Fibroblast of skin of left quadriceps (primary cell): ENCODE results near the gene MSI1.

ENCODE experiments used
- DNase-seq, 2 experiments: peaks; one replicate each; pipeline ENCODE4 v3.0.0-alpha.2; 2013; ENCODE audit warnings: low read depth in 2 of 2

The MSI1 gene

DNA sequence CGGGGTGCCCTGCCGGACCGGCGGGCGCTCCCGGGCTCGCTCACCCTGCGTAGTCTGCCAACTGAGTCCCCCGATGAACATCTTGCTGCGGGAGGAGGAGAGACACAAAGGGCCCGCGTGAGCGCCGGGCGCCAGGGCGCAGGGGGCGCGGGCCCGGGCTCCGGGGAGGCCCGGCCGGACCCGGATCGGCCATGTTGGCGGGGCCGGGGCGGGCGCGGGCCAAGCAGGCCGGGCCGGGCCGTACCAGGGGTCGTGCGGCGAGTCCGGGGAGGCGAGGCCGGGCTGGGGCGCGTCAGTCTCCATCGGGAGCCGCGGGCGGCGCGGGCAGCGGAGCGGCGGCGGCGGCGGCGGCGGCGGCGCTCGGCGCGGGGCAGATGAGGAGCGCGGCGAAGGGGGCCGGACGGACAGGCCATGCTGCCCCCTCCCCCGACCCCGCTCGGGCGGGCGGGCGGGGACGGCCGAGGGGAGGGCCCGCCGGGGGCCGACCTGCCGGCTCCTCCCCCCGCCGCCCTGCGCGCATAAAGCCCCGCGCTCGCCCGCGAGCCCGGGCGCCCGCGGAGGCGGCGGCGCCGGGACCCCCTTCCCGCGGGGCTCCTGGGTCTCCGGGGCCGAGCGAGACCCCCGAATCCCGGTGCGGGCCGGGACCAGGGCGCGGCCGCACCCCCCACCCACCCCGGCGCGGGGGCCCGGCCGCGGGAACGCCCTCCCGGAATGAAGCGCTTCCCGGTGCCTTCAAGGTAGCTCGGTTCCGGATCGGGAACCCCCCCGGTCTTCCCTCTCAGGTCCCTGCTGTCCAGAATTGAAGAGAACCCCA is at the start of gene MSI1:
TSS of gene MSI1 (minus strand) at position 376 of the 814 bp plus-strand sequence. CDS start at position 303, 73 bp downstream.
- DNase-seq: no peak

GRCh38 chr12:120417917-120418580 is 49.1 kb upstream of the MSI1 start:
- no peak for DNase-seq

DNA sequence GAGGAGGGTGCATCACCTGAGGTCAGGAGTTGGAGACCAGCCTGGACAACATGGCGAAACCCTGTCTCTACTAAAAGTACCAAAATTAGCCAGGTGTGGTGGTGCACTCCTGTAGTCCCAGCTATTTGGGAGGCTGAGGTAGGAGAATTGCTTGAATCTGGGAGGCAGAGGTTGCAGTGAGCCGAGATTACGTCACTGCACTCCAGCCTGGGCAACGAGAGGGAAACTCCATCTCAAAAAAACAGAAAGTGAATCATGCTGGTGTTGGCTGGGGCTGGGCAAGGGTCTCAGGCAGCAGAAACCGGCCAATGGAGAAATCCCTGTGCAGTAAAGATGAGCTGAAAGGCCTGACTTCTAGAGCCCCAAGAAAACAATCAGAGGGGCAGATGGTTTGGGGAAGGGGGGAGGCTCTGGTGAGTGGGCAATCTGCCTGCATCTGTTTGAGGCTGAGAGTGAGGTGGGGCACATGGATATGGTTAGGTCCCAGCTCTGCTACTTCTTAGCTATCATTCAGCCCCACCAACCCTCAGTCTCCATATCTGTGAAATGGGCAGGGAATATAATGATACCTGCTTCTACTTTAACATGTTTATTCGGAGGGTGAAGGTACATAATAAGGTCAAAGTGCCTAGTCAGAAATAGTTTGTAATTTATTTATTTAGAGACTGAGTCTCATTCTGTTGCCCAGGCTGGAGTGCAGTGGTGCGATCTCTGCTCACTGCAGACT is 47.7 kb upstream of the MSI1 start:
- no peak for DNase-seq

- no peak for DNase-seq
Observed at GRCh38 chr12:120413901-120414695, 45.1 kb upstream of the MSI1 start.

- DNase-seq: no peak
Observed at GRCh38 chr12:120412421-120412820, 43.5 kb upstream of the MSI1 start.

DNA sequence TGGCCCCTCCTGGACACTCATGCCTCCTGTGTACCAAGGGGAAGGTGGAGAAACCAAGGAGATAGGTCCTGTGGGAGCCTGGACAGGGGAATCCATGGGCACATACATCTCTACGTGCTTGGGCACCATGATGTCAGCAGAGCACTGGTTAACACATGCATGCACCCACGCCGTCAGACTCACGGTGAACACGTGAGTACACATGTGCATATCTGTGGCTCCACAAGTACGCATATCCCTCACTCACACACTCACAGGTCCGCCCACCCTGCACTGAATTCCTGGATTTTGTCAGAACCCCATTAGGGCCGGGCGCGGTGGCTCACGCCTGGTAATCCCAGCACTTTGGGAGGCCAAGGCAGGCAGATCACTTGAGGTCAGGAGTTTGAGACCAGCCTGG is 39.8 kb upstream of the MSI1 start:
- DNase-seq: no peak

GRCh38 chr12:120406553-120406952 is 37.6 kb upstream of the MSI1 start:
- DNase-seq: no peak

GRCh38 chr12:120406069-120406468 is 37.1 kb upstream of the MSI1 start:
- DNase-seq: no peak

GRCh38 chr12:120404271-120404670 is 35.3 kb upstream of the MSI1 start:
- DNase-seq: no peak

GRCh38 chr12:120403869-120404268 is 34.9 kb upstream of the MSI1 start:
- no peak for DNase-seq

DNA sequence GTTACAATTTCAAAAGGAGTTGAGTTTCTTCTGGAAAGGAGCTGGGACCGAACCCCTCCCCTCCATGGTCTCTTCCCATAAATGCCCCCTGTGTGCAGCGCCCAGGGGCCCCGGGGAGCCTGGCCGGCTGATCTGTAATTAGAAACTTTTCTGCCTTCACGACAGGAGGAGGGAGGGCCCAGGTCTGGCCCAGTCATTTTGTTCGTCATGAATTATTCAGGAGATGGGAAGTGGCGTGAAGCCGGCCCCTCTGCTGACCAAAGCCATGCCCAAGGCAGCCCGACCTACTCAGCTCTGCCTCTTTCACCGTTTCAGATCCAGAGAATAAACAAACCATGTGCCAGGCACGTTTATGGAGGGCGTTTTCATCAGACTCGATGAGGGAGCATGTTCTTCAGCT is 33.3 kb upstream of the MSI1 start:
- DNase-seq: no peak

DNA sequence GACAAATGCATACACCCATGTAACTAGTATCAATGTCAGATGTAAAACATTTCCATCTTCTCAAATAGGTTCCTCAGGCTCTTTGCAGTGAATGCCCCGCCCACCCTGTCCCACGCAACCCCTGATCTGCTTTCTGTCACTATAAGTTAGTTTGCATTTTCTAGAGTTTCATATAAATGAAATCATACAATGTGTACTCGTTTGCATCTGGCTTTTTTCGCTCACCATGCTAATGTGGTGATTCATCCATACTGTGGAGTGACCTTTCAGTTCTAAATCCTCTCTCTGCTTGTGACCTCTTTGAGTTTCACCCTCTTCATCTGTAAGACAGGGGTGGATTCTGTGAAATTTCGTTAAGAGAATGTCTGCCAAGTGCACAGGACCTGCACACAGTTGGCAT is 30.6 kb upstream of the MSI1 start:
- peak; percentile 9 to 10 for DNase-seq

GRCh38 chr12:120397824-120398540 is 29.0 kb upstream of the MSI1 start:
- DNase-seq: no peak

DNA sequence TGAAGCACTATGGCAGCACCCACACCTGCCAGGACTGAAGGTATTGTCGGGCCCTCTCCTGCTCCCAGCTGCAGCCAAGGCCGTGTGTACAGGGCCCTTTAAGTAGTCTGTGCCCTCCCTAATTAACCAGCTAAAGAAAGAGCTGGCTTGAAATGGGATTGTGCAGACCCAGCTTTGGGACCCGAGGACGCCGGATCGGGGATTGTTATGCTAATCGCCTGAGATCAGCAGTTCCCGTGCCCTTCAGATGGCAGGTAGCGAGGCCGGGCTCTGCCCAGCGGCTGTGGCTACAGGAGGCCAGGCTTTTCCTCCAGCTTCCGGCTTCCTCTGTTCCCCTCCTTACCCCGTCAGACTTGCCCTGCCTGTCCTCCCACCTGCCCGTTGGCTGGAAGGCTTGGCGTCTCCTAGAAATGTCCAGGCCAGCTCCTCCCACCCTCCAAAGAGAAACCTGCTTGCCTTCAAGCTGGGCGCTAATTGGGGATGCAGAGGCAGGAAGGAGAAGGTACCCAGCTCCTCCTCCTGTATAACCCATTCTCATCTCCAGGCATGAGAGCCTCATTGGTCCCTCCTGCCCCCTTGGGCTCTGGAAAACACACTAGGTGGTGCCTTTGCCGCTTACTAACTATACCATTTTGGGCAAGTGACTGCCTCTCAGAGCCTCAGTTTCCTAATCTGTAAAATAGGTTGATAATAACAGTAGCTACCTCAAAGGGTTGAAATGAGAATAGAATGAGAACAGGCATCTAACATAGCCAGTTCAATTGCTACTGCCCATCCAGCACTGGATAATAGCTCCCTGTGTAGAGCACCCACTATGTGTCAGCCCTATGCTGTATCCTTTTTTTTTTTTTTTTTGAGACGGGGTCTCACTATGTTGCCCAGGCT is 25.8 kb upstream of the MSI1 start:
- no peak for DNase-seq

GRCh38 chr12:120390540-120391120 is 21.7 kb upstream of the MSI1 start:
- no peak for DNase-seq

DNA sequence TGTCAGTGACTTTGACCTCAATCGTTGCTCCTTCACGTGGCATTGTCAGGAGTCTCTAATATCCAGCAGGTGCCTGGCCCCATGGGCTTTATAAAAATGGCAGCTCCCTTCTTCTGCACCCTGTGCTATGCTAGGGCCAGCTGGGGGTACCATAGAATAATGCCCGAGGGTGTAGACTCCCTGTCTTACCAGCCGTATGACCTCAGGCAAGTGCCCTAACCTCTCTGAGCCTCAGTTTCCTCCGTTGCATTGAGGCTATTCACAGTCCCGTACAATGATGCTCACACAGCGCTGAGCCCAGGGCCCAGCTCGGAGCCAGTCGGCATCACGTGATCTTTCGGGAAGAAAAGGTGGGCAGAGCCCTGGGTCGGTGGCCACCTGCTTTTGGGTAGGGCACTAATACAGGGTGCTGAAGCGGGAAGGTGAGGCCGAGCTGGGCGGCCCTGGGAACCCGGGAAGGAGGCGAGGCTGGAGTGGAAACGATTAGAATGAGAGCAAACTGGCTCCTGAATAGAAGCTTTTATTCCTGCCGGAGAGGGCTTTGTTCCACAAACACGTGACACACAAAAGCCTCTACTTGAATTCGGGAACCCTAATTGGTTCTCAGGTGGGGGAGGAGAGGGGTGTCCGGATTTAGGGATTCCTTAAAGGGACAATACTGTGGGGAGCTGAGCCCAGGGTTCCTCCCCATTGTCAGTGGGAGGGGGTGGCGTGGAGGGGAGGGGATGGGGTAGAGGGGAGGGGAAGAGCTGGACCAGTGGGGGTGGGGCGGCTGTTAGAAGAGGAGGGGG is 19.9 kb upstream of the MSI1 start:
- DNase-seq: no peak

- no peak for DNase-seq
Observed at GRCh38 chr12:120381752-120382419, 12.9 kb upstream of the MSI1 start.

- DNase-seq: no peak
Observed at GRCh38 chr12:120378036-120378435, 9.1 kb upstream of the MSI1 start.
